ENCODE data around the gene MDH2.

GRCh38 chr7:76057103-76057812 is 9.4 kb downstream of the MDH2 start:
- TF ChIP-seq CTCF (IDR thresholded peaks at IDR 0.05) (no peak), POLR2A (IDR thresholded peaks at IDR 0.05) (no peak), EP300 (IDR thresholded peaks at IDR 0.05) (no peak)
